ENCODE data around the gene INKA1.

INKA1 gene

DNA sequence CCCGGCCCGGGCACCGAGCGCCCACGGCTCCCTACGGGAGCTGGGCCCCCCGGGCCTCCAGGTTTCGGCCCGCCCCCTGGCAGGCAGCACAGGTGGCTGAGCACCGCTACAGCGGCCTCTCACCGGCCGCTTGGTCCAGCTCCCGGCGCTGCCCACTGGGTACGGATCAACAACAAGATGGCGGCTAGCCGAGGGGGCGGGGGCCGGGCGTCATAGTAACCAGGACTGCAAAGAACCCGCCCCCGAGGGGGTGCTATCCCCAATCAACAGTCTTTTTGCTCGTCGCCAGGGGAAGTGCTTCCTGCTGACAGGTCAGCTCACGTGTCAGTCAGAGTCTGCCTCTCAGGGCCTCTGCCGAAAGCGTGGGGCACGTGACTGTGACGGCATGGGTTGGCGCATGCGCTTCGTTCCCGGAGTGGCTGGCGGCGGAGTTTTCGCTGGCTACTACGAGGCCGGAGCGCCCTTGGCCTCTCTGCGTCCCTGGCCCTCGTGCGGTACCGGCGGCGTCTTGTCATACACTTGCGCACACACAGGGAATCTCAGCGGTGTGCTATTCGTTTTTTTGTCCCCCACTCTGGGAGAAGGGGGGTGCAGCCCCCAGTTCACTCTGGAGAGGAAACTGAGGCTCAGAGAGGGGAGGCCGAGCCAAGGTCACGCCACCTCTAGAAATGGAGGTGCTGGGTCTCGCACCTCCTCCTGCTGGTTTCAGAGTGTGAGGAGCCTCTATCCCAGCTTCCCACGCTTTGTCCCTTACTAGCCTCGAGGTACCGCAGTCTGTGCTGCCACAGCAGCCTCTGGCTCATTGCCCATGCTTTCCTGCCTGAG is 16.5 kb upstream of the INKA1 start, which contains the start of gene IP6K1:
IP6K1 (minus strand) TSS at position 186 of the 825 bp plus-strand sequence. CDS start 38,502 bp downstream, outside the sequence.
- Histone ChIP-seq H3K4me3 (ENCODE audit: low read depth in 1 of 2, low read length in 2 of 2) (peak within 1 kb of the TSS; percentile 88 to 97), H3K9me3 (ENCODE audit: control insufficient read depth in 1 of 2, low read length in 2 of 2) (no peaks in the 10 kb centered on the region), H3K4me1 (ENCODE audit: control insufficient read depth in 1 of 2, insufficient read depth in 2 of 2, low read length in 2 of 2) (peaks cover 7 to 16% of the 10 kb centered on the region in 2 donors), H3K9ac (ENCODE audit: low read depth in 1 of 2, low read length in 2 of 2) (peak within 1 kb of the TSS; percentile 83 to 94), H3K36me3 (ENCODE audit: control insufficient read depth in 1 of 2, insufficient read depth in 2 of 2, low read length in 2 of 2) (peaks cover 0 to under 1% of the 10 kb centered on the region in 2 donors), H3K27me3 (ENCODE audit: control insufficient read depth in 1 of 2, insufficient read depth in 2 of 2, low read length in 2 of 2) (no peaks in the 10 kb centered on the region), H3K27ac (ENCODE audit: low read depth, low read length) (peak within 1 kb of the TSS; percentile 90)

DNA sequence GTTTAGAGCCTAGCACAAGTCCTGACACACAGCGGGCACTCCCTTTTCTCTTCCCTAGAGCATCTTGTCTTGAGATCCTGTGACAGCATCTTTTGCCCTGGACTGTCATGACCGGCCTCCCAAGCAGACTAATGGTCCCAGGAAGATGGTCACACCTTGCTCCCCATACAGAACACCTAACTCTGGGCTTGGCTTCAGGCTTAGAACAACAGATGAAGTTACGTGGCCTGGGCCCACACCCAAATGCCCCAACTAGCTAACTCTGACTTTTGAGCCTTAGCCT is 15.9 kb upstream of the INKA1 start:
- H3K27me3 ChIP-seq (ENCODE audit: control insufficient read depth in 1 of 2, insufficient read depth in 2 of 2, low read length in 2 of 2) = no peaks in the 10 kb centered on the region
- peak overlapping the region; percentile 79 to 83 for H3K9ac ChIP-seq (ENCODE audit: low read depth in 1 of 2, low read length in 2 of 2)
- H3K9me3 ChIP-seq (ENCODE audit: control insufficient read depth in 1 of 2, low read length in 2 of 2) = no peaks in the 10 kb centered on the region
- H3K4me3 ChIP-seq (ENCODE audit: low read depth in 1 of 2, low read length in 2 of 2) = peak overlapping the region; percentile 76 to 97
- no peak overlapping the region for H3K27ac ChIP-seq (ENCODE audit: low read depth, low read length)
- H3K4me1 ChIP-seq (ENCODE audit: control insufficient read depth in 1 of 2, insufficient read depth in 2 of 2, low read length in 2 of 2) = peaks cover 7 to 16% of the 10 kb centered on the region in 2 donors
- H3K36me3 ChIP-seq (ENCODE audit: control insufficient read depth in 1 of 2, insufficient read depth in 2 of 2, low read length in 2 of 2) = no peaks in the 10 kb centered on the region

DNA sequence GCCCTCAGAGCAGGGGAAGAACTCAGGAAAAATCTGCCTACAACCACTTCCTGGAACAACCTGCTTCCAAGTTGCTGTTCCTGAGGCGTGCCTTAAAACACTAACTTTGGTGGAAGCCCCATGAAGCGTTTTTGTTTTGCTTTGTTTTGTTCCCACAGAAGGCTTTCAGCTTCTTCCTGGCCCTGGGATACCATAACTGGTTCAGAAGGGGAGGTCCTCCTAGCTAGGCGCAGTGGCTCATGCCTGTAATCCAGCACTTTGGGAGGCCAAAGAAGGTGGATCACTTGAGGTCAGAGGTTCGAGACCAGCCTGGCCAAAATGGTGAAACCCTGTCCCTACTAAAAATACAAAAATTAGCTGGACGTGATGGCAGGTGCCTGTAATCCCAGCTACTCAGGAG is 15.5 kb upstream of the INKA1 start:
- no peaks in the 10 kb centered on the region for H3K36me3 ChIP-seq (ENCODE audit: control insufficient read depth in 1 of 2, insufficient read depth in 2 of 2, low read length in 2 of 2)
- no peak overlapping the region for H3K27ac ChIP-seq (ENCODE audit: low read depth, low read length)
- no peak overlapping the region for H3K9ac ChIP-seq (ENCODE audit: low read depth in 1 of 2, low read length in 2 of 2)
- H3K27me3 ChIP-seq (ENCODE audit: control insufficient read depth in 1 of 2, insufficient read depth in 2 of 2, low read length in 2 of 2) = no peaks in the 10 kb centered on the region
- no peak overlapping the region for H3K4me3 ChIP-seq (ENCODE audit: low read depth in 1 of 2, low read length in 2 of 2)
- peaks cover 7 to 16% of the 10 kb centered on the region in 2 donors for H3K4me1 ChIP-seq (ENCODE audit: control insufficient read depth in 1 of 2, insufficient read depth in 2 of 2, low read length in 2 of 2)
- no peaks in the 10 kb centered on the region for H3K9me3 ChIP-seq (ENCODE audit: control insufficient read depth in 1 of 2, low read length in 2 of 2)

DNA sequence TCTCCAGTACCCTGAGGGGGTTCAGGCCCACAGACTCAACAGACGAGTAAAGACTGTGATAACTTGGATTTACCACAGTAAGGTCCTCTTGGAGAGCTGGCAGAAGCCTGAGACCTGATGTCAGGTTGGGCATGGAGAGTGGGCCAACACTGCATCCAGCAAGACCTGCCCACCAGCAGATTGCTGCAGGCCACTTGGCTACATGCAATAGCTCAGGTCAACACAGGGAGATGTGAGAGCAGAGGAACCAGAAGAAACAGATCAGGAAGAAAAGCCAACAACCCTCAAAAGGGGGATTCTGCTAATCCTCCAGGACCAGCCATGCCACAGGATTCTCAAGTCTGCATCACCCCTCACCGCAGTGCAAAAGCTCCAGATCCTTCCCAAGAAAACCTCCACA is 15.0 kb upstream of the INKA1 start:
- no peak overlapping the region for H3K4me3 ChIP-seq (ENCODE audit: low read depth in 1 of 2, low read length in 2 of 2)
- no peaks in the 10 kb centered on the region for H3K9me3 ChIP-seq (ENCODE audit: control insufficient read depth in 1 of 2, low read length in 2 of 2)
- H3K4me1 ChIP-seq (ENCODE audit: control insufficient read depth in 1 of 2, insufficient read depth in 2 of 2, low read length in 2 of 2) = peaks cover 7 to 16% of the 10 kb centered on the region in 2 donors
- no peak overlapping the region for H3K27ac ChIP-seq (ENCODE audit: low read depth, low read length)
- H3K27me3 ChIP-seq (ENCODE audit: control insufficient read depth in 1 of 2, insufficient read depth in 2 of 2, low read length in 2 of 2) = no peaks in the 10 kb centered on the region
- H3K36me3 ChIP-seq (ENCODE audit: control insufficient read depth in 1 of 2, insufficient read depth in 2 of 2, low read length in 2 of 2) = no peaks in the 10 kb centered on the region
- no peak overlapping the region for H3K9ac ChIP-seq (ENCODE audit: low read depth in 1 of 2, low read length in 2 of 2)

DNA sequence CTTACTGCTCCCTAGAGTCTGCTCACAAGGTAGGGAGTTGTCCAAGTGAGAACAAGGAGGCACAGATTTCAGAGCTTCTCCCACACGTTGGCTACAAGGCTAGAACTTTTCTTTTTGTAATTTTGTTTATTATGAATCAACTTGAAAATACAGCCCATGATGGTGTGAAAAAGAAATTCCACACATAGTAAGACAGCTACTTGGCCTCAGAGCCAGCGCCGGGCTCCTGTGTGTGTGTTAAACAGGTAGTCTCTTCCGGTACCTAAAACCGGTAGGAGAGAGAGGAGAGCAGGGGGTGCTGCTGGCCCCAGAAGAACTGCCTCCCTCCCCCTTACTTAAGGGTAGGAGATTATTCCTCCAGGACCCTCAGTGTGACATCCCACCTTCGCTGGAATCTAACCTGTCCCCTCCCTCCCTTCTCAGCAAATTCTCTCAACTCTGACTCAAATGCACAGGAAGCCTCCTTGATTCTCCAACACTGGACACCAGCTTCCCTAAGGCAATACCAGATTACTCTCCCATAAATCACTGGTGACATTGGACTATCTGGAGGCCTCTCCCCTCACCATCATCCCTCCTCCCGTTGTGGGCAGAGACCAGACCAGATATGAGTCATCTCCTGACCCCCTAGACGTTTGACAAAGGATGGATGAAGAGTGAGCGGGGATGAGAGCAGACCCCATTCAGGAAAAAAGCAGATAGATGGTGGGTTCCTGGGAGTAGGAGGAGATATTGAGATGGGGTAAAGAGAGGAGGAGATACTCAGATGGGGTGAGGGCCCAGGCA is 12.2 kb upstream of the INKA1 start:
- no peaks in the 10 kb centered on the region for H3K9me3 ChIP-seq (ENCODE audit: control insufficient read depth in 1 of 2, low read length in 2 of 2)
- H3K27ac ChIP-seq (ENCODE audit: low read depth, low read length) = no peak overlapping the region
- peaks cover 7 to 9% of the 10 kb centered on the region in 2 donors for H3K4me1 ChIP-seq (ENCODE audit: control insufficient read depth in 1 of 2, insufficient read depth in 2 of 2, low read length in 2 of 2)
- no peaks in the 10 kb centered on the region for H3K36me3 ChIP-seq (ENCODE audit: control insufficient read depth in 1 of 2, insufficient read depth in 2 of 2, low read length in 2 of 2)
- H3K4me3 ChIP-seq (ENCODE audit: low read depth in 1 of 2, low read length in 2 of 2) = no peak overlapping the region
- no peaks in the 10 kb centered on the region for H3K27me3 ChIP-seq (ENCODE audit: control insufficient read depth in 1 of 2, insufficient read depth in 2 of 2, low read length in 2 of 2)
- H3K9ac ChIP-seq (ENCODE audit: low read depth in 1 of 2, low read length in 2 of 2) = no peak overlapping the region

DNA sequence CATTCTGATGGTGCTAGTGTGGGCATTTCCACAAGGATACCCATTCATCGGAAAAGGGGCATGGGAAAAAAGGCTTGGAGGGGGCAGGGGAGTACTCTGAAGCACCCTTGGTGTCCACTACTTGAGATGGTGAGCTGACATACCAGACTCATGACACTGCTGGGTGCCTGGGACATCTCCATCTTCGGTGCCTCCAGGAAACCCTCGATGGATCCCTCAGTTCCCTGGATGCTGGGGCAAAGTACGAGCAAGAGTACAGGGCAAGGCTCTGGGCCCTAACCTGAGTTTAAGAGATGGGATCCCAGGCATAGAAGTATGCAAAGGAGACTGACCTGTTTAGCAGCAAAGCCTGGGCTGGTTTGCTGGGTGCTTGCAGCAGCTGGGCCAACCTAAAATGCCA is 11.5 kb upstream of the INKA1 start:
- H3K4me3 ChIP-seq (ENCODE audit: low read depth in 1 of 2, low read length in 2 of 2) = no peak overlapping the region
- H3K9me3 ChIP-seq (ENCODE audit: control insufficient read depth in 1 of 2, low read length in 2 of 2) = no peaks in the 10 kb centered on the region
- H3K27ac ChIP-seq (ENCODE audit: low read depth, low read length) = no peak overlapping the region
- peaks cover 7 to 9% of the 10 kb centered on the region in 2 donors for H3K4me1 ChIP-seq (ENCODE audit: control insufficient read depth in 1 of 2, insufficient read depth in 2 of 2, low read length in 2 of 2)
- H3K27me3 ChIP-seq (ENCODE audit: control insufficient read depth in 1 of 2, insufficient read depth in 2 of 2, low read length in 2 of 2) = no peaks in the 10 kb centered on the region
- no peaks in the 10 kb centered on the region for H3K36me3 ChIP-seq (ENCODE audit: control insufficient read depth in 1 of 2, insufficient read depth in 2 of 2, low read length in 2 of 2)
- no peak overlapping the region for H3K9ac ChIP-seq (ENCODE audit: low read depth in 1 of 2, low read length in 2 of 2)

DNA sequence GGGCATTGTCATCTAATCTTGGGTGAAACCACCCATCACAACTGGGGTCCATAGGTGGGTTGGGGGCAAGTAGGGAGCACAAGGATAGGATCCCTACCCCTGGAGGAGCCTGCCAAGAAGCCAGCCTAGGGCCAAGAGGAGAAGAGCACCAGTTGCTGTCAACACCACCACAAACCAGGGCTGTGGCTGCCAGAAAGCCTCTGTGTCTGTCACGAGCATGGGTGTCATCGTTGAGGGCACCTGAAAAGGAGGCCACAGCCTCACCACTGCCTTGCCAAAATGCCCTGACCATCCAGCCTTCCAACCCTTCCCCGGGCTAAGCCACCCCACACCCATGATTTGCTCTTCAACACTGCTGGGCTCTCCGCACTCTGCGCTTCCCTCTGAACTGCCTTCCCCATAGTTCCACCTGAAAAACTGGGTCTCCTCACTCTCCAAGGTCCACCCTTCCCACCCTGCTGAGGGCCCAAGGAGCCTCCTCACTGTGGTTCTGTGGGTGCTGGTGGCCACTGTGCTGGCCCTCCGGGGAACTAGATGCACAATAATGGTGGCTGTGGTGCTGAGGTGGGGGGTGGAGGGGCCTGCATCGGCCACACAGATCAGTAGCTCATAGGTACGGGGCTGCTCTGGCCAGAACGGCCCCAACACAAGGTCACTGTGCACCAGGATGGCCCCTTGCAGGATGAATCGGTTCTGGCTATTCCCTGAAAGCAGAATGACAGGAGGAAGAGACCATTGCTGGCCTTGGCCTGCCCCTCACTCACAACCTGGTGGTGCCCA is 10.5 kb upstream of the INKA1 start:
- Histone ChIP-seq H3K4me3 (ENCODE audit: low read depth in 1 of 2, low read length in 2 of 2) (no peak overlapping the region), H3K27ac (ENCODE audit: low read depth, low read length) (no peak overlapping the region), H3K9me3 (ENCODE audit: control insufficient read depth in 1 of 2, low read length in 2 of 2) (no peaks in the 10 kb centered on the region), H3K9ac (ENCODE audit: low read depth in 1 of 2, low read length in 2 of 2) (no peak overlapping the region), H3K27me3 (ENCODE audit: control insufficient read depth in 1 of 2, insufficient read depth in 2 of 2, low read length in 2 of 2) (no peaks in the 10 kb centered on the region), H3K4me1 (ENCODE audit: control insufficient read depth in 1 of 2, insufficient read depth in 2 of 2, low read length in 2 of 2) (no peaks in the 10 kb centered on the region), H3K36me3 (ENCODE audit: control insufficient read depth in 1 of 2, insufficient read depth in 2 of 2, low read length in 2 of 2) (no peaks in the 10 kb centered on the region)

DNA sequence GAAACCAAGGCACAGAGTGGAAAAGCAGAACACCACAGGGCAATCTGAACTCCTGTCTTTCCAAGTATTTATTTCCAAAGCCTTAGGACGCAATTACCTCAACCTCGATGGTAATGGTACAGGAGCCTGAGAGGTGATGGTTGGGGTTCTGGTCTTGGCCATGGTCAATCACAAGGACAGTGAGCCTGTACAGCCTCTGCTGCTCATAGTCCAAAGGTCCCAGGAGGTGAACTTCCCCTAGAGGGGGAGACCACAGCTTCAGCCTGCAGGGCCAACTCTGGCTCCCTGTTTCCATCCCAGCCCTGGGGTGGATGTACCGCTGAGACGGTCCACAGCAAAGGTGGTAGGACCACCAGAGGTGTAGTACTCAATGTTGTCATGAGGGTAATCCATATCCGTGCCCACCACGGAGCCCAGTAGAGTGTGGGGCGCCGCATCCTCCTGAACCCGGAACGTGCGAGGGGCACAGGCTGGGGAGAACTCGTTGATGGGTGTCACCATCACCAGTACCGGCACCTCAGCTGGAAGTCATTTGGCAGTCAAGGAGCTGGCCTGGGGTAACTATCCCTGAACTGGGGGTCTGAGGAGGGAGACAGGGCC is 9.5 kb upstream of the INKA1 start:
- Histone ChIP-seq H3K27ac (ENCODE audit: low read depth, low read length) (no peak overlapping the region), H3K9me3 (ENCODE audit: control insufficient read depth in 1 of 2, low read length in 2 of 2) (no peaks in the 10 kb centered on the region), H3K27me3 (ENCODE audit: control insufficient read depth in 1 of 2, insufficient read depth in 2 of 2, low read length in 2 of 2) (no peaks in the 10 kb centered on the region), H3K9ac (ENCODE audit: low read depth in 1 of 2, low read length in 2 of 2) (no peak overlapping the region), H3K36me3 (ENCODE audit: control insufficient read depth in 1 of 2, insufficient read depth in 2 of 2, low read length in 2 of 2) (no peaks in the 10 kb centered on the region), H3K4me3 (ENCODE audit: low read depth in 1 of 2, low read length in 2 of 2) (no peak overlapping the region), H3K4me1 (ENCODE audit: control insufficient read depth in 1 of 2, insufficient read depth in 2 of 2, low read length in 2 of 2) (no peaks in the 10 kb centered on the region)

DNA sequence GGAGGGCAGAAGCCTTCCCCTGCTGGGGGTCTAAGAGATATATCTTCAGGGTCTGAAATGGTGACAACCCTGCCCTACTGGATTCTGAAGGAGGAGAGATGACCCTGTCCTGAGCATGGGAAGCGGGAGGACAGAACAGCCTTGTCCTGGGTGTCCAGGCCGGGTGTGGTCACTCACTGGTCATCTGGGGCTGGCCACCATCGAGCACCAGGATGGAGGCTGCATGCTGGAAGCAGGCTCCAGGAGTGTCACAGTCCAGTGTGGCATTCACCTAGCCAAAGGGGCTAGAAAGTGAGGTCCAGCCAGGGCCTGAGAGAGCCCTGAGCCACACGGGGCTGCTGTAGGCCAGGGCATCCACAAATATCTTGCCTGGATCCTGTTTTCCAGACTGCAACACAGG is 8.6 kb upstream of the INKA1 start:
- Histone ChIP-seq H3K27ac (ENCODE audit: low read depth, low read length) (no peak overlapping the region), H3K9ac (ENCODE audit: low read depth in 1 of 2, low read length in 2 of 2) (no peak overlapping the region), H3K27me3 (ENCODE audit: control insufficient read depth in 1 of 2, insufficient read depth in 2 of 2, low read length in 2 of 2) (no peaks in the 10 kb centered on the region), H3K36me3 (ENCODE audit: control insufficient read depth in 1 of 2, insufficient read depth in 2 of 2, low read length in 2 of 2) (no peaks in the 10 kb centered on the region), H3K4me1 (ENCODE audit: control insufficient read depth in 1 of 2, insufficient read depth in 2 of 2, low read length in 2 of 2) (no peaks in the 10 kb centered on the region), H3K4me3 (ENCODE audit: low read depth in 1 of 2, low read length in 2 of 2) (no peak overlapping the region), H3K9me3 (ENCODE audit: control insufficient read depth in 1 of 2, low read length in 2 of 2) (no peaks in the 10 kb centered on the region)
